Tibial nerve (tissue), 3 donors: ENCODE results near the gene SEM1.

Experiments used
- CTCF ChIP-seq, 5 experiments: fragments of 200-600 bp in 3 of 5; fragments of 450-650 bp in 2 of 5; sonication (generic) in 3 of 5; IDR thresholded peaks; one replicate each; pipeline ENCODE4 v1.5.1; 2016 to 2019; ENCODE audit warnings: antibody characterized with exemption in 5 of 5, mild to moderate bottlenecking in 3 of 5, moderate library complexity in 2 of 5
- POLR2A ChIP-seq, 2 donors: fragments of 450-650 bp; IDR thresholded peaks; one replicate each; pipeline ENCODE4 v1.6.1; 2017; ENCODE audit warnings: antibody characterized with exemption in 2 of 2, mild to moderate bottlenecking in 2 of 2, moderate library complexity in 2 of 2

GRCh38 chr7:96686305-96686704 is 23.3 kb downstream of the SEM1 start:
- TF ChIP-seq CTCF (IDR thresholded peaks at IDR 0.05) (no peak), POLR2A (IDR thresholded peaks at IDR 0.05) (no peak)
